ENCODE measurements around the gene HEG1.

The HEG1 gene

GRCh38 chr3:125073390-125073905 lies 17.7 kb upstream of the HEG1 start:
- no peak for ATAC-seq
- TF ChIP-seq TOX (CRISPR knock-in tag; IDR thresholded peaks at IDR 0.05; ENCODE audit: borderline replicate concordance), result no peak
- no peak for TF ChIP-seq POU6F1 (CRISPR knock-in tag; IDR thresholded peaks at IDR 0.05; ENCODE audit: borderline replicate concordance, low read depth)
- TF ChIP-seq ZC3H10 (CRISPR knock-in tag; IDR thresholded peaks at IDR 0.05), result no peak

GRCh38 chr3:125072749-125073389 lies 17.1 kb upstream of the HEG1 start:
- no peak; the same call in 2 of the 3 replicates for ATAC-seq
- TF ChIP-seq CSRNP3 (CRISPR knock-in tag; IDR thresholded peaks at IDR 0.05) (no peak), CREB5 (CRISPR knock-in tag; IDR thresholded peaks at IDR 0.05; ENCODE audit: low read depth) (no peak), OSR1 (CRISPR knock-in tag; IDR thresholded peaks at IDR 0.05) (no peak), ZNF565 (CRISPR knock-in tag; conservative IDR thresholded peaks at IDR 0.05; ENCODE audit: low read depth) (no peak), PATZ1 (CRISPR knock-in tag; IDR thresholded peaks at IDR 0.05; ENCODE audit: borderline replicate concordance) (no peak), POU6F1 (CRISPR knock-in tag; IDR thresholded peaks at IDR 0.05; ENCODE audit: borderline replicate concordance, low read depth) (no peak), TCF4 (CRISPR knock-in tag; IDR thresholded peaks at IDR 0.05; ENCODE audit: borderline replicate concordance) (no peak), ZC3H10 (CRISPR knock-in tag; IDR thresholded peaks at IDR 0.05) (no peak)

GRCh38 chr3:125072301-125072700 lies 16.5 kb upstream of the HEG1 start:
- peak; percentile 41 for ATAC-seq
- TF ChIP-seq PATZ1 (CRISPR knock-in tag; IDR thresholded peaks at IDR 0.05; ENCODE audit: borderline replicate concordance) (no peak), RARB (CRISPR knock-in tag; IDR thresholded peaks at IDR 0.05) (no peak), TOX (CRISPR knock-in tag; IDR thresholded peaks at IDR 0.05; ENCODE audit: borderline replicate concordance) (no peak), OSR1 (CRISPR knock-in tag; IDR thresholded peaks at IDR 0.05) (no peak), ZNF565 (CRISPR knock-in tag; conservative IDR thresholded peaks at IDR 0.05; ENCODE audit: low read depth) (no peak), TSHZ2 (CRISPR knock-in tag; IDR thresholded peaks at IDR 0.05) (no peak), TCF4 (CRISPR knock-in tag; IDR thresholded peaks at IDR 0.05; ENCODE audit: borderline replicate concordance) (no peak)

All from SK-N-SH treated with all-trans-retinoic acid at 6 μM for 48 hours (cell line).